ENCODE results near the gene SLC29A2. TPM values are rescaled to one million over a fixed set of nuclear protein-coding genes. Genes with fewer than 3 reads are reported as not detected.

SLC29A2 gene
- polyA plus RNA-seq, 3 donors: 0.11 to 1.3 TPM; not detected in 1

GRCh38 chr11:66324664-66325063, 46.9 kb downstream of the SLC29A2 start:
- H3K36me3 Mint-ChIP-seq: no peaks in the 10 kb centered on the region
- H3K27ac Mint-ChIP-seq: no peak overlapping the region
- intact Hi-C loops (cut with micrococcal nuclease): no loop called here
- no peak overlapping the region for H3K27ac ChIP-seq (ENCODE audit: low read depth in 1 of 2, low read length in 2 of 2)
- peaks cover 7 to 11% of the 10 kb centered on the region in 2 donors for H3K4me1 ChIP-seq (ENCODE audit: control insufficient read depth in 1 of 2, insufficient read depth in 2 of 2, low read length in 2 of 2)
- DNase-seq: no peak
- H3K9me3 Mint-ChIP-seq: peaks cover 0 to 9% (median 3%) of the 10 kb centered on the region in 7 donors
- WGBS (ENCODE audit: insufficient coverage): no CpG with 5 or more reads among the region's 10 CpGs
- no peaks in the 10 kb centered on the region for H4K20me1 ChIP-seq (ENCODE audit: insufficient read depth, low read length)
- no peak overlapping the region for H3K4me2 ChIP-seq (replicated peaks; ENCODE audit: extremely low read depth, low read length, poor library complexity, severe bottlenecking)
- TF ChIP-seq CTCF (IDR thresholded peaks at IDR 0.05): no peak
- no peaks in the 10 kb centered on the region for H3K9me3 ChIP-seq (replicated peaks in 1 of 2; ENCODE audit: control insufficient read depth in 1 of 2, insufficient read depth in 1 of 2, low read length in 2 of 2)
- no peak overlapping the region for H2AFZ ChIP-seq (ENCODE audit: insufficient read depth, low read depth, low read length, poor library complexity, severe bottlenecking)
- H3K4me3 ChIP-seq (replicated peaks in 1 of 3; ENCODE audit: low read depth in 2 of 3, low read length in 3 of 3): no peak overlapping the region
- no peak overlapping the region for H3K9ac ChIP-seq (ENCODE audit: insufficient read depth, low read length, poor library complexity, severe bottlenecking)
- no peaks in the 10 kb centered on the region for H3K79me2 ChIP-seq (ENCODE audit: insufficient read depth, low read length)
- peaks cover 15% of the 10 kb centered on the region for H3K4me1 Mint-ChIP-seq
- no peaks in the 10 kb centered on the region for H3K27me3 ChIP-seq (ENCODE audit: control insufficient read depth in 2 of 2, insufficient read depth in 2 of 2, low read length in 2 of 2)
- no peaks in the 10 kb centered on the region for H3K36me3 ChIP-seq (replicated peaks in 1 of 2; ENCODE audit: control insufficient read depth in 1 of 2, insufficient read depth in 2 of 2, low read length in 2 of 2)
- peaks cover 0 to 5% (median 2%) of the 10 kb centered on the region in 3 donors for H3K27me3 Mint-ChIP-seq (ENCODE audit: low read depth in 3 of 3)
- H3K4me3 Mint-ChIP-seq: no peak overlapping the region

- intact Hi-C loops (cut with micrococcal nuclease): no loop called here
- Histone ChIP-seq H3K9me3 (replicated peaks in 1 of 2; ENCODE audit: control insufficient read depth in 1 of 2, insufficient read depth in 1 of 2, low read length in 2 of 2) (no peaks in the 10 kb centered on the region), H3K4me1 (ENCODE audit: control insufficient read depth in 1 of 2, insufficient read depth in 2 of 2, low read length in 2 of 2) (peaks cover 14 to 16% of the 10 kb centered on the region in 2 donors), H3K36me3 (replicated peaks in 1 of 2; ENCODE audit: control insufficient read depth in 1 of 2, insufficient read depth in 2 of 2, low read length in 2 of 2) (no peaks in the 10 kb centered on the region), H3K4me2 (replicated peaks; ENCODE audit: extremely low read depth, low read length, poor library complexity, severe bottlenecking) (no peak overlapping the region), H2AFZ (ENCODE audit: insufficient read depth, low read depth, low read length, poor library complexity, severe bottlenecking) (no peak overlapping the region), H4K20me1 (ENCODE audit: insufficient read depth, low read length) (no peaks in the 10 kb centered on the region), H3K27ac (ENCODE audit: low read depth in 1 of 2, low read length in 2 of 2) (no peak overlapping the region), H3K9ac (ENCODE audit: insufficient read depth, low read length, poor library complexity, severe bottlenecking) (no peak overlapping the region), H3K27me3 (ENCODE audit: control insufficient read depth in 2 of 2, insufficient read depth in 2 of 2, low read length in 2 of 2) (no peaks in the 10 kb centered on the region), H3K4me3 (replicated peaks in 1 of 3; ENCODE audit: low read depth in 2 of 3, low read length in 3 of 3) (no peak overlapping the region), H3K79me2 (ENCODE audit: insufficient read depth, low read length) (no peaks in the 10 kb centered on the region)
- Mint-ChIP-seq H3K27me3 (ENCODE audit: low read depth in 3 of 3) (peaks cover 2 to 5% (median 4%) of the 10 kb centered on the region in 3 donors), H3K27ac (peak overlapping the region in 1 of 7 donors; percentile 14), H3K9me3 (peaks cover 0 to 9% (median 3%) of the 10 kb centered on the region in 7 donors), H3K4me3 (no peak overlapping the region), H3K4me1 (peaks cover 19% of the 10 kb centered on the region), H3K36me3 (no peaks in the 10 kb centered on the region)
- WGBS (ENCODE audit: insufficient coverage): 100% methylated on average over 1 of the region's 1 CpG
- TF ChIP-seq CTCF (IDR thresholded peaks at IDR 0.05): no peak
- no peak for DNase-seq
These were observed 47.9 kb downstream of the SLC29A2 start for GRCh38 chr11:66323684-66324083.

All from CD14-positive monocyte (primary cell).